Measurements from ENCODE around the gene YBX2.
A peak's percentile ranks its signal among the peaks of the same experiment; 100 is the strongest.

YBX2 gene

DNA sequence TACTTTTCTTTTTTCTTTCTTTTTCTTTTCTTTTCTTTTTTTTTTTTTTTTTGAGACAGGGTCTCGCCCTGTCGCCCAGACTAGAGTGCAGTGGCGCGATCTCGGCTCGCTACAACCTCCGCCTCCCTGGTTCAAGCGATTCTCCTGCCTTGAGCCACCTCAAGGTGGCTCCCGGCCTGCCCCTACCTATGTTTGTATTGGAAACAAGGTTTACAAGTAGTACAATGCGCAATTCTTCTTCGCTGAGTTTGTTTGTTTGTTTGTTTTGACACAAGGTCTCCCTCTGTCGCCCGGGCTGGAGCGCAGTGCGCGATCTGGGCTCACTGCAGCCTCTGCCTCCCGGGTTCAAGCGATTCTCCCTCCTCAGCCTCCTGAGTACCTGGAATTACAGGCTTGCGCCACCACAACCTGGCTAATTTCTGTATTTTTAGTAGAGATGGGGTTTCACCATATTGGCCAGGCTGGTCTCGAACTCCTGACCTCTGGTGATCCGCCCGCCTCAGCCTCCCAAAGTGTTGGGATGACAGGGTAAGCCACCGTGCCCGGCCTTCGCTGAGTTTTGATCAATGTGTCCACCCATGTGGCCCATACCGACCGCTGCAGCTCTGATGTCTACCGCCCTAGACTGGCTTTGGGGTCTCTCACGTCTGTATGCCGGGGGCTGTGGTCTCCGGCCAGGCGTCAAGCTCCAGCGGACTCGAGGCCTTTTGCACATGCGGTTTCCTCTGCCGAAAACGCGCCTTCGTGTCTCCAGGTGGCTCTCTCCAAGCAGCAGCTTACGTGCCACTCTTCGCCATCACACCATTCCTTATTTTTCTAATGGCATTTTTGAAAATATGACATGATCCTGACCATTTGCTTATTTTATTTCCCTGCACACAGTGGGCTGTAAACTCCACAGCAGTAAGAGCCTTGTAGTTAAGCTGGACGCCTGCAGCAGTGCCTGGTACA is 1.1 kb upstream of the YBX2 start:
- no peak for DNase-seq

DNA sequence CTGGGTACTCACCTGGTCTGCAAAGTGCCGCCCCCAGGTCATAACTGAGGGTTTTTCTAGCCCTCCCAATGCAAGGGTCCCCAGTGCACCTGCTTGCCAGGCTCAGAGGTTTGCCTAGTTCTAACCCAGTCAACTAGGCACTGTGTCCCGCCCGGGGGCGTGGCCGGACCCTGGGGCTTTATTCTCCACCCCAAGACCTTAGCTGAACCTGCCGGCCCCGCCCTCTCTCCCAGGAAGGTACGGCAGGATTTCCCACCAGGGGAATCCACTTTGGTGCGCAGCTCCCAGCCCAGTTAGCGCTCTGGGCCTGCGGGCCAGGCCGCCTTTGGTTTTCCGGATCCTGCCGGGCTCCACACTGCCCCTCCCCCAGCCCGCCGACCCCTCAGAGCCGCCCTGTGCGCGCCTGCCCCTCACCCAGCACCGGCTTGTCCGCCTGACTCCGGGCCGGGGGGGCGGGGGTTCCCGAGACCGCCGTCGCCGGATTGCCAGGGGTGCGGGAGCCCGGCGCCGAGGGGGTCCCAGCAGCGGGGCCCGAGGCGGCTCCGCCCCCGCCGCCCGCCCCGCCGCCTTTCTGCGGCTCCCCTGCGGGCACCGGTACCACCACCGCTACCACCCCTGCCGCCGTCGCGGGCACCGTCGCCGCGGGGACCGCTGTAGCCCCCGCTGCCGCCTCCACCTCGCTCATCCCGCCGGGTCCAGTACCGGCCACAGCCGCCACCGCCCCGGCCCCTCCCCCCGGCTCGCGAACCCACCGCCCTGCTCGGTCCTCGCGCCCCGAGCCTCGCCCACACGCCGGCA is 424 bp downstream of the YBX2 start:
- no peak for DNase-seq

- DNase-seq: no peak
Observed at GRCh38 chr17:7293159-7293558, 1.3 kb downstream of the YBX2 start.

DNA sequence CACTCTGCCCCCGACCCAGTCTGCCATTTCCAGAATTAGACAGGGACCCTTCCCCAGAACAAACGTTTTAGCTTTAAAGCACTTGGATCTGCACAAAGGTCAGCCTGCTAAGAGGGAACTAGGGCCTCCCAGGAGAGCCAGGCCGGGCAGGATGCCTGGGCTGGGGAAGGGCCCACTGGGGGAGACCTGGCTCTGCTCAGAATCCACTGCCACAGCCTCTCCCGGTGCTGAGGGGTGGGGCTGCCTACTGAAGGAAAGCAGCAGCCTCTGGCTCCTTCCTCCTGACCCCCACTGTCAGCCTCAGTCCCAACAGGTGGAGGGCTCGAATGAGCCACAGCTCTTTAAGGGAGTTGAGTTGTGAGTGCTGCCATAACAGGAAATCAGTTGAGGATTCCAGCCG is 1.7 kb downstream of the YBX2 start:
- no peak for DNase-seq

DNA sequence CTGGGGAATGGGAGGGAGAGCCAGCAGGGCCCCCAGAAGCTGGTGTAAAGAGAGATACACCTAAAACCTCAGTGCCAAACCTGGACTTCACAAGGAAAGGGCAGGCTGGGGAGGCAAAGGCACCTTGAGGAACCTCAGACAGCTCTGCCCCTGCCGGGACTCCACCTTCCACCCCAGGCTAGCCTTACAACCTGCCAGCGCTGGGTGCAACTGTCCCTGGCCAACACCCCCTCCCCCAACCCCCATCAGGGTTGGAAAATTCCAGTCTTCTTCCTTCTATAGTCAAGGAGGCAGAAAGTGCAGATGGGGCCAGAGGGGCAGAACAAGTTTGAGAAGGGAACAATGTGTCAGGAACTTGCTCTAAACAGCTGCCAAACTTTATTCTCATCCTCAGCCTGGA is 2.2 kb downstream of the YBX2 start:
- DNase-seq: no peak

DNA sequence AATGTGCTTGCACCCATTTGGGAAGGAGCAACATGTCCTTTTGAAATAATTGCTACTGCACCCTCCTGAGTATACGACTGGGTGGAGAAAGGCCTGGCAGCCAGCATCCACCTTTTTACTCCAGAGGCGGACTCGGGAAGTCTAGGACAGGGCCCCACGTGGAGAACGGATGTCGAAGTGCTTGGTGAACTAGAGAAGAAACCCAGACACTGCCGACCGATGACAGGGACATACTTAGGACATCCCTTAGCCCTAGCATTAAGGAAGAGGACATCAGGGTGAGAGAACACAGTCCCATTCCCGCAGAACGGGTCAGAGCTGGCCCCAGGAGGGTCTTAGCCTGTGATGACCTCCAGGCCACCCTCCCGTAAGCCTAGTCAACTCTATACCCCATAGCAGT is 3.8 kb downstream of the YBX2 start:
- DNase-seq: no peak

GRCh38 chr17:7290166-7290565 is 4.3 kb downstream of the YBX2 start:
- no peak for DNase-seq

GRCh38 chr17:7289256-7290032 is 5.0 kb downstream of the YBX2 start:
- DNase-seq: no peak

GRCh38 chr17:7285679-7286078 is 8.8 kb downstream of the YBX2 start:
- no peak for DNase-seq

DNA sequence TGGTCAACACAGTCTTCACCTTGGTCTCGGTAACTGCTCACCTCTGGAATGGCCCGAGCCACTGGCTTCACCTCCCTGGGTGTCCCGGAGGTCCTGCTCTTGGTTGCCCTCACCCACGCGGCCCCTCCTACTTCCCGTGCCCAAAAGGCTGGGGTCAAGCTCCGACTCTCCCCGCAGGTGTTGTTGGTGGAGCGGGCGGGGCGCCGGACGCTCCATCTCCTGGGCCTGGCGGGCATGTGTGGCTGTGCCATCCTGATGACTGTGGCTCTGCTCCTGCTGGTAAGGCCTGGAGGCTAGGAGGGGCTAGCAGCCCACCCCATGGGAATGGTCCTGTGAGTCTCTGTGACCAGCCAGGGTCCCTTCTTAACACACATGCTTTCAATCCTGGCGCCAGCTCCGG is 9.5 kb downstream of the YBX2 start:
- DNase-seq: no peak

DNA sequence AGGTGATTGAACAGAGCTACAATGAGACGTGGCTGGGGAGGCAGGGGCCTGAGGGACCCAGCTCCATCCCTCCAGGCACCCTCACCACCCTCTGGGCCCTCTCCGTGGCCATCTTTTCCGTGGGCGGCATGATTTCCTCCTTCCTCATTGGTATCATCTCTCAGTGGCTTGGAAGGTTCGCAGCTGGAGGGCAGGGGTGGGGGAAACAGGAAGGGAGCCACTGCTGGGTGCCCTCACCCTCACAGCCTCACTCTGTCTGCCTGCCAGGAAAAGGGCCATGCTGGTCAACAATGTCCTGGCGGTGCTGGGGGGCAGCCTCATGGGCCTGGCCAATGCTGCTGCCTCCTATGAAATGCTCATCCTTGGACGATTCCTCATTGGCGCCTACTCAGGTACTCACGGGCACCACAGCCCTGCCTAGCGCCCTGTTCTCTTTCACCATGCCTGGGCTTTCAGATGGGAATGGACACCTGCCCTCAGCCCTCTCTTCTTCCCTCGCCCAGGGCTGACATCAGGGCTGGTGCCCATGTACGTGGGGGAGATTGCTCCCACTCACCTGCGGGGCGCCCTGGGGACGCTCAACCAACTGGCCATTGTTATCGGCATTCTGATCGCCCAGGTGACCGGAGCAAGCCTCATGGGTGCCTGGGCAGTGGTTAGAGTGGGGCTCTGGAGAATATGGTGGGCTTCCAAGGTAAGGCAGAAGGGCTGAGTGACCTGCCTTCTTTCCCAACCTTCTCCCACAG is 10.8 kb downstream of the YBX2 start:
- DNase-seq: no peak

GRCh38 chr17:7282752-7283321 is 11.6 kb downstream of the YBX2 start:
- no peak for DNase-seq

DNA sequence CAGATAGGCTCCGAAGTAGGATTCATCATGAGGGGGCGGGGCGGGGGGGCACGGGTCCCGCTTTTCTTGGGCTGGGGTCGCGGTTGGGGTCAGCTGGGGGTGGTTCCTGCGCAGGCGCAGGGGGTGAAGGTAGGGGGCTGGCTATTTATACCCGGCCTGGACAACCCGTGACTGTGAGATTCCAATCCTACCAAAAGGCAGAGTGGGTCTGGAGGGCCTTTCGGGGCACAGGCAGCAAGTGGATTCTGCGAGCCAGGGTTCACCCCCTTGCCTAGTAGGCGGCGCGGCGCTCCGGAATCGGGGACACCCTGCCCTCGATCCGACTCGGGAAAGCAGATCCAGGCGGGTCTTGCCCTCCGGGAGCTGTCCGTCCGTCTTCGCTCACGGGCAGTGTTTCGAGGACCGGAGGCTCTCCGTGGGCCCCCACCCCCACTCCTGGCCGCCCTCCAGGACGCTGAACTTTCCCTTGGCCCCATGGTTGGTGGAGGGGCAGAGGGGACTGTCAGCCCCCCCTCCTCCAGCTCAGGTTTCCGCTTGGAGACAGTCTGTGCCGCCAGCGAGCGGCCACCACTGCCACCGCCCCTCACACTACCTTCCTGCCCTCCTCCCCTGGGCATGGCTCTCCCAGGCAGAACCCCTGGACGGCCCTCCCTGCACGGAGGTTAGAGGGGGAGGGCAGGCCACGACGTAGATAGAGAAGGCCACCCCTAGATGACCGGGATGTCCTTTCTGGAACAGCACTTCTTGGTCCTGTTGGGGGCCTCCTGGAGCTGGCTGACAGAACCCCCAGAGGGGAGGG is 12.3 kb downstream of the YBX2 start:
- DNase-seq: no peak

DNA sequence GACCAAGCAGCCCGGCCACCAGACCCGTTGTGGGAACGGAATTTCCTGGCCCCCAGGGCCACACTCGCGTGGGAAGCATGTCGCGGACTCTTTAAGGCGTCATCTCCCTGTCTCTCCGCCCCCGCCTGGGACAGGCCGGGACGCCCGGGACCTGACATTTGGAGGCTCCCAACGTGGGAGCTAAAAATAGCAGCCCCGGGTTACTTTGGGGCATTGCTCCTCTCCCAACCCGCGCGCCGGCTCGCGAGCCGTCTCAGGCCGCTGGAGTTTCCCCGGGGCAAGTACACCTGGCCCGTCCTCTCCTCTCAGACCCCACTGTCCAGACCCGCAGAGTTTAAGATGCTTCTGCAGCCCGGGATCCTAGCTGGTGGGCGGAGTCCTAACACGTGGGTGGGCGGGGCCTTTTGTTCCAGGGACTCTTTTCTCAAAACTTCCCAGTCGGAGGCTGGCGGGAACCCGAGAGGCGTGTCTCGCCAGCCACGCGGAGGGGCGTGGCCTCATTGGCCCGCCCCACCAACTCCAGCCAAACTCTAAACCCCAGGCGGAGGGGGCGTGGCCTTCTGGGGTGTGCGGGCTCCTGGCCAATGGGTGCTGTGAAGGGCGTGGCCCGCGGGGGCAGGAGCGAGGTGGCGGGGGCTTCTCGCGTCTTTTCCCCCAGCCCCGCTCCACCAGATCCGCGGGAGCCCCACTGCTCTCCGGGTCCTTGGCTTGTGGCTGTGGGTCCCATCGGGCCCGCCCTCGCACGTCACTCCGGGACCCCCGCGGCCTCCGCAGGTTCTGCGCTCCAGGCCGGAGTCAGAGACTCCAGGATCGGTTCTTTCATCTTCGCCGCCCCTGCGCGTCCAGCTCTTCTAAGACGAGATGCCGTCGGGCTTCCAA is 13.1 kb downstream of the YBX2 start, which contains the start of gene SLC2A4:
SLC2A4 (plus strand) TSS at position 645 of the 879 bp plus-strand sequence; CDS start at position 862, 217 bp downstream.
- peak; percentile 89 to 90 for DNase-seq

DNA sequence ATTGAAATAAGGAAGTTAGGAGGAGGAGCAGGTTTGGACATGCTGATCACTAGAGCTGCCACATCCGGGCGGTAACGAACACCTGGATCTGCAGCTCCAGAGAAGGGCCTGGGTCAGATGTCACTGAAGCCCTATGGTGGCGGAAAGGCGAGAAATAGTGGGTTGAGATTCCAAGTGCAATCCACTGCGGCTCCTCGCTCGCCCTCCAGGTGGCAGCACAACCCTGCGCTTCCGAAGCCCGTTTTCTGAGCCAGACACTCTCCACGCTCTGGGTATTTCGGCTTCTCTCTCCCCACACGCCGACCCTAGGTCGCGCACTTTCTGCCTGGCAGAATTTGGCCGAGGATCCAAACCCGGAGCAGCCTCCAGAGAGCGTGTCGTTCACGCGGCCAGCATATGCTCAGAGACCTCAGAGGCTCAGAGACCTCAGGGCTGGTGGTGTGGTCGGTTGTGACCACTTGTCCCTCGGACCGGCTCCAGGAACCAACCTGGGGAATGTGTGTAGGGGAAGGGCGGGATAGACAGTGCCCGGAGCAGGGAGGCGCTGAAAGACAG is 13.8 kb downstream of the YBX2 start:
- DNase-seq: peak; percentile 82 to 88

GRCh38 chr17:7279448-7279847 is 15.0 kb downstream of the YBX2 start:
- DNase-seq: no peak

DNA sequence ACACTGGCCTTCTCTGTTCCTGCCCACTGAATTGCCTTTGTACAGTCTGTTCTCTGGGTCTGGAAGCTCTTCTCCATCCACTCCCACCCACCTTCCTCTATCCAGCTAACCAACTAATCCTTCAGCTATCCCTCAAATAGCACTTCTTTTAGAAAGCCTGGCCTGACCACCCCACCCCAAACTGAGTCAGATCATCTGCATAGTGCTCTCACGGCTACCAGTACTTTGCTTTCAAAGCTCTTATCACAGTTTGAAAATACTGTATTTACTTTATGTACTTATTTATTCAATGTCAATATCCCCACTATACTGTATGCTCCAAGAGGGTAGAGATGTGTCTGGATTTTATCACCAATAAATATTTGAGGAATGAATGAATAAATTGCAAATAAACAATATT is 27.7 kb downstream of the YBX2 start:
- DNase-seq: no peak

DNA sequence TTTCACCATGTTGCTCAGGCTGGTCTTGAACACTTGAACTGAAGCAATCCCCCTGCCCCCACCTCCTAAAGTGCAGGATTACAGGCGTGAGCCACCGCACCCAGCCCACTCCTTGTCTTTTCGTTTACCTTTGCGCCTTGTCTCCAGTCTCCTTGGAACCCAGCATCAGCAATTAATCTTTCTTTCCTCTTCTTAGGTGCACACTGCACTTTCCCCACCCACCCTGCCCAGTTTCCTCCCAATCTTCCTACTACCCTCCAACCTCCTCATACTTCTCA is 30.7 kb downstream of the YBX2 start:
- DNase-seq: no peak

DNA sequence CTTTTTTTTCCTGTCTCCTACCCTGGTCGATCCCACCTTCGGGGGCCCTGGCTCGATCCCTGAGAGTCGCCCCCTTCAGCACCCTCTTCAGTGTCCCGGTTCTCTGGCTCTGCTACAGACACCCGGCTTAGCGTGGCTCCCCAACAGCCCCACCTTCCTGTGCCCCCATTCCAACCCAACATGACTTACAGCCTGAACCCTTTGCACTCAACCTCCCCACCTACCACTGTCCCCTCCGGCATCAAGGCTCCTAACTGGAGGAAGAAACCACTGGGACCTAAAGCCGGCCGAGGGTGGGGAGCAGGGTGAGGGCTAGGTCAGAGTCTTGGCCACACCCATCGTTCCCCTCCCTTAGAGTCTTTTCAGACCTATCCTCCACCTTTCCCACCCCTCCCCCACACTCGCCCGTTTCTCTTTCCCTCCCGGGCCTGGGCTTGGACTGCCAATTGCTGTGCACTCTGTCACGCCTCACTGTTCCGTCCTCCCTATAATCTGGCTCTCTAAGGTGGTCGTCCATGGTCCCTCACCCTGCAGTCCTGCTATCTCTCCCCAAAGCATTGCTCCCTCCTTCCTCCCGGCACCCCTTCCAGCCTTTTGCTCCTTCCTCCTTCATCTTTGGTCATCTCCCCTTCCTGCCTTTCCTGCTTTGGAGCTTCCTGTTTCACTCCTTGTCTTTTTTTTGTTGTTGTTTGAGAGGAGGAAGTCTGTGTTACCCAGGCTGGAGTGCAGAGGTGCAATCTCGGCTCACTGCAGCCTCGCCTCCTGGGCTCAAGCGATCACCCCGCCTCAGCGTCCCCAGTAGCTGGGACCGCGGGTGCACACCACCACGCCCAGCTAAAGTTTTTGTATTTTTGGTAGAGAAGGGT is 31.3 kb downstream of the YBX2 start:
- no peak for DNase-seq
